Measurements from ENCODE around the gene NLRP2B. TPM values are rescaled to one million over a fixed set of nuclear protein-coding genes. Genes with fewer than 3 reads are reported as not detected.

NLRP2B gene
- total RNA-seq, 2 experiments from 2014 or later: not detected

DNA sequence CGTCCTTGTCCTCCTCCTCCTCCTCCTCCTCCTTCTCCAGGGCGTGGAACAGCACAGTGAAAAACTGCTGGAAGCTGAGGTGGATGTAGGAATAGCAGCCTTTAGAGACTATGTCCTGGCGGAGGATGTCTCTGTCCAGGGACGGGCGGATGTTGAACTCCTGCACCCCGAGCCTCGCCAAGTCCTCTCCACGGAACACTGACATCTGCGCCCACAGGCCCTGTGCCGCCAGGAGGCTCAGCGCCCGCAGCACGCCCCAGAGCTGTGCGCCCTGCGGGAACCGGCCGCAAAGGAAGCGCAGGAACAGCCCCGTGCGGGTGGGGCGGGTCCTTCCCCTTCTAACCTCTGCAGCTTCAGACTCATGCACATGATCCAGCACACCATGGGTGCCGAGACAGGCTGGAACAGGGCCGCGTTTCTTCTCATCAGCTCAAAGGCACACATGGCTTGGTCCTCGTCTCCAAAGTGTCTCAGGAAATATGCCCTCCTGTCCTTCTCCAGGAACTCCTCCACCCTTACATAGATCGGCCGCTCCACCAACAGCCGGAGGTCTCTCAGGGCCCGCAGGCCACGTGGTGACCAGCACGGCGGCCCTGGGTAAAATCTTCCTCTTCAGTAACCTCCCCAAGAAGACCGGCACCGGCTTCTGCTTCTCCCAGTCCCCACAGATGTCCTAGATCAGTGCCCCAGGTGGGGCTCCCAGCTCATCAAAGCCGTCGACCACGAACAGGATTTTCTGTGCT is 1.2 kb downstream of the NLRP2B start:
- TF ChIP-seq, protein P1, sequence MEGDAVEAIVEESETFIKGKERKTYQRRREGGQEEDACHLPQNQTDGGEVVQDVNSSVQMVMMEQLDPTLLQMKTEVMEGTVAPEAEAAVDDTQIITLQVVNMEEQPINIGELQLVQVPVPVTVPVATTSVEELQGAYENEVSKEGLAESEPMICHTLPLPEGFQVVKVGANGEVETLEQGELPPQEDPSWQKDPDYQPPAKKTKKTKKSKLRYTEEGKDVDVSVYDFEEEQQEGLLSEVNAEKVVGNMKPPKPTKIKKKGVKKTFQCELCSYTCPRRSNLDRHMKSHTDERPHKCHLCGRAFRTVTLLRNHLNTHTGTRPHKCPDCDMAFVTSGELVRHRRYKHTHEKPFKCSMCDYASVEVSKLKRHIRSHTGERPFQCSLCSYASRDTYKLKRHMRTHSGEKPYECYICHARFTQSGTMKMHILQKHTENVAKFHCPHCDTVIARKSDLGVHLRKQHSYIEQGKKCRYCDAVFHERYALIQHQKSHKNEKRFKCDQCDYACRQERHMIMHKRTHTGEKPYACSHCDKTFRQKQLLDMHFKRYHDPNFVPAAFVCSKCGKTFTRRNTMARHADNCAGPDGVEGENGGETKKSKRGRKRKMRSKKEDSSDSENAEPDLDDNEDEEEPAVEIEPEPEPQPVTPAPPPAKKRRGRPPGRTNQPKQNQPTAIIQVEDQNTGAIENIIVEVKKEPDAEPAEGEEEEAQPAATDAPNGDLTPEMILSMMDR (conservative IDR thresholded peaks at IDR 0.05; ENCODE audit: low read length): no peak
- TF ChIP-seq EZH2phosphoT487 (IDR thresholded peaks at IDR 0.05; ENCODE audit: borderline replicate concordance, low read depth, low read length): no peak
- CTCF ChIA-PET (ENCODE audit: unreplicated experiment): no interaction called here
- H3K9me3 ChIP-seq (ENCODE audit: low read length): no peaks in the 10 kb centered on the region

DNA sequence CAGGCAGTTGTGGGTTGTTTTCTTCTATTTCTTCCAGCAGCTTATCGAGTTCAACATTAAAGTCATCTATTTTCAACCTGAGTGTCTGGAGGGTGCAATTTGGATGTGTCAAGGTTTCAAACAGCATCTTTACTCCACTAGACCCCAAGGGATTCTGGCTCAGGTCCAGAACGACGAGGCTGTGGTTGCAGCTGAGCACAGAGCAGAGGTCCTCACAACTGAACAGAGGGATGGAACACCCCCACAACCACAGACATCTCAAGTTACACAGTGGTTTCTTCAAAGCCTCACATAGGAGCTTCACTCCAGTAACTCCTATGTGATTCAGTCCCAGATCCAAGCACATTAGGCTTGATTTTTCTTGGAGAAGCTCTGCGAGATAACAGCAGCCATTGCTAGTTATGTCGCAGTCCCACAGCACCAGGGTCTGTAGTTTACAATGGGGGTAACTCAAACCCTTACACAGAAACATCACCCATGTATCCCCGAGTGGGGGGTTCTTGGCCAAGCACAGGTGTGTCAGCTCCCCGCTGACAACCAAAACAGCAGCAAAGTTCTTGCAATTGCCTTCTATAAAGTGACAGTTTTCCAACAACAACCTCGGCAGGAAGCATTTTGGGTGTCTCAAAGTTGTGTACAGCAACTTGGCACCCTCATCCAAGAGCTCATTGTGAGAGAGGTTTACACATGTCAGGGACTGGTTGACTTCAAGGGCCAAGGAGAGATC is 2.8 kb downstream of the NLRP2B start:
- CTCF ChIA-PET (ENCODE audit: unreplicated experiment): no interaction called here
- Histone ChIP-seq H3K4me2 (ENCODE audit: low read length) (no peak overlapping the region), H3K4me3 (ENCODE audit: low read depth, low read length, poor library complexity, severe bottlenecking) (no peak overlapping the region), H3K4me1 (ENCODE audit: insufficient read depth, low read length, poor library complexity, severe bottlenecking) (no peaks in the 10 kb centered on the region), H4K20me1 (ENCODE audit: insufficient read depth, low read length) (no peaks in the 10 kb centered on the region), H3K79me2 (ENCODE audit: insufficient read depth, low read depth, low read length) (no peaks in the 10 kb centered on the region), H3K36me3 (ENCODE audit: insufficient read depth, low read length) (no peaks in the 10 kb centered on the region), H3K9me3 (ENCODE audit: low read length) (no peaks in the 10 kb centered on the region), H3K27ac (ENCODE audit: low read depth, low read length, poor library complexity, severe bottlenecking) (no peak overlapping the region), H2AFZ (ENCODE audit: low read length) (no peak overlapping the region), H3K9me2 (ENCODE audit: insufficient read depth, low read length) (no peaks in the 10 kb centered on the region)
- BruUV-seq (replicated peaks): no TSS peak
- POLR2A ChIA-PET: no interaction called here
- intact Hi-C loops (cut with micrococcal nuclease; ENCODE audit: unreplicated experiment): no loop called here
- TF ChIP-seq, protein P1 (conservative IDR thresholded peaks at IDR 0.05; ENCODE audit: low read length): no peak
- TF ChIP-seq EZH2phosphoT487 (IDR thresholded peaks at IDR 0.05; ENCODE audit: borderline replicate concordance, low read depth, low read length): no peak
- no peak for DNase-seq (ENCODE audit: low spot score)

More for the DNA sequence above, 1.2 kb downstream of the NLRP2B start:
- Histone ChIP-seq H3K36me3 (ENCODE audit: insufficient read depth, low read length) (no peaks in the 10 kb centered on the region), H3K27ac (ENCODE audit: low read depth, low read length, poor library complexity, severe bottlenecking) (no peak overlapping the region), H3K9me2 (ENCODE audit: insufficient read depth, low read length) (no peaks in the 10 kb centered on the region), H3K4me1 (ENCODE audit: insufficient read depth, low read length, poor library complexity, severe bottlenecking) (no peaks in the 10 kb centered on the region), H2AFZ (ENCODE audit: low read length) (no peak overlapping the region), H3K4me2 (ENCODE audit: low read length) (no peak overlapping the region), H3K79me2 (ENCODE audit: insufficient read depth, low read depth, low read length) (no peaks in the 10 kb centered on the region), H3K4me3 (ENCODE audit: low read depth, low read length, poor library complexity, severe bottlenecking) (no peak overlapping the region), H4K20me1 (ENCODE audit: insufficient read depth, low read length) (no peaks in the 10 kb centered on the region)
- no TSS peak for BruUV-seq (replicated peaks)
- DNase-seq (ENCODE audit: low spot score): no peak
- POLR2A ChIA-PET: no interaction called here
- intact Hi-C loops (cut with micrococcal nuclease; ENCODE audit: unreplicated experiment): no loop called here

DNA sequence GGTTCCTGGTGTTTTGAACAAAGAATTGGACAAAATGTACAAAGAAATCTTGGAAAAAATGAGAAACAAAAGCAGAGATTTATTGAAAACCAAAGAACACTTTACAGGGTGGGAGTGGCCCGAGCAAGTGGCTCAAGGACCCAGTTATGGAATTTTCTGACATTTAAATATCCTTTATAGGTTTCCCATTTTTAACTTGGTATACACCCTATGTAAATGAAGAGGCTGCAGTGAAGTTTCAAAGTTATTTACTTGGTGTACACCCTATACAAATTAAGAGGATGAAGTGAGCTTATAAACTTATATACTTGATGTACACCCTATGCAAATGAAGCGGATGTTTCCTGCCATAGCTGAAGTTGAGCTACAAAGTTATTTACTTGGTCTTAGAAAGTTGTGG is 4.7 kb downstream of the NLRP2B start:
- Histone ChIP-seq H2AFZ (ENCODE audit: low read length) (no peak overlapping the region), H3K4me3 (ENCODE audit: low read depth, low read length, poor library complexity, severe bottlenecking) (no peak overlapping the region), H3K4me2 (ENCODE audit: low read length) (no peak overlapping the region), H3K9me2 (ENCODE audit: insufficient read depth, low read length) (no peaks in the 10 kb centered on the region), H3K9me3 (ENCODE audit: low read length) (no peaks in the 10 kb centered on the region), H4K20me1 (ENCODE audit: insufficient read depth, low read length) (no peaks in the 10 kb centered on the region), H3K27ac (ENCODE audit: low read depth, low read length, poor library complexity, severe bottlenecking) (no peak overlapping the region), H3K79me2 (ENCODE audit: insufficient read depth, low read depth, low read length) (no peaks in the 10 kb centered on the region), H3K4me1 (ENCODE audit: insufficient read depth, low read length, poor library complexity, severe bottlenecking) (no peaks in the 10 kb centered on the region), H3K36me3 (ENCODE audit: insufficient read depth, low read length) (no peaks in the 10 kb centered on the region)
- CTCF ChIA-PET (ENCODE audit: unreplicated experiment): no interaction called here
- POLR2A ChIA-PET: no interaction called here
- TF ChIP-seq, protein P1 (conservative IDR thresholded peaks at IDR 0.05; ENCODE audit: low read length): no peak
- no peak for TF ChIP-seq EZH2phosphoT487 (IDR thresholded peaks at IDR 0.05; ENCODE audit: borderline replicate concordance, low read depth, low read length)
- BruUV-seq (replicated peaks): no TSS peak
- intact Hi-C loops (cut with micrococcal nuclease; ENCODE audit: unreplicated experiment): no loop called here
- DNase-seq (ENCODE audit: low spot score): no peak
